GF-D8 (cell line): ENCODE measurements around the gene TFAP2E.

ENCODE experiments used
- DNase-seq: peaks from one replicate; lab custom pipeline; 2025; lab: John Stamatoyannopoulos, UW

Gene TFAP2E

DNA sequence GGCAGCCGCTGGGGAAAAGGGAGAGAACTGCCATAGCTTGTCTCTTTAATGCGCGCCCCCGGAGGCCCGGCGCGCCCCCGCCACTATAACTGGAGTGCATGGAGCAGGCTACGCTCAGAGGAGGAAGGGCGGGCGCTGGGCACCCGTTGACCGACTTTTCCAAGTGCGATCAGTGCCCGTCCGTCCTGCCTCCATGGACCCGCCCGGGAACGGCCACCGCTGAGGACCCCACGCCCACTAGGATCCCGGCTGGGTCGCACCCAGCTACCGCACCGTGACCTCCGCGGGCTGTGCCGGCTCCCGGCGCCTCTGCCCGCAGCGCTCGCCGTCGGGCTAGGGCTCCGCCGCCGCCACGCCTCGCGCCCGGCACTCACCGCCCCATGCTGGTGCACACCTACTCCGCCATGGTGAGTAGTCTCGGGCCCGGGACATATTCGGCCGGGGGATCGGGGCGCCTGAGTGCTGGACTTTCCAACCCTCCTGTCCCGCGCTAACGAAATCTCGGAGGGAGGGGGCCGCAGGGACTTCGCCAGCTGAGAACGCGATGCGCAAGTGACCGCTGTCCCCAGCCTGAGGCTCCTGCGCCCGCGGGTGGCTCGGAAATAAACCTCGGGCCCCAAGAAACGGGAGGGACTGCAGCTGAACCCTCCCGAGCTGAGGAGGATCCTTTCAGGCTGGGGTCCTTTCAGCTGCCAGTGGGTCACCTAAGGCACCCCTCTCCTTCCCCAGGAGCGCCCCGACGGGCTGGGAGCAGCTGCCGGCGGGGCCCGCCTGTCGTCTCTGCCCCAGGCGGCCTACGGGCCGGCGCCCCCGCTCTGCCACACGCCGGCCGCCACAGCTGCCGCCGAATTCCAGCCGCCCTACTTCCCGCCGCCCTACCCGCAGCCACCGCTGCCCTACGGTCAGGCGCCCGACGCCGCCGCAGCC is at the start of gene TFAP2E:
TFAP2E (plus strand) TSS at position 117 of the 927 bp plus-strand sequence; CDS start at position 381, 264 bp downstream.
- no peak for DNase-seq

DNA sequence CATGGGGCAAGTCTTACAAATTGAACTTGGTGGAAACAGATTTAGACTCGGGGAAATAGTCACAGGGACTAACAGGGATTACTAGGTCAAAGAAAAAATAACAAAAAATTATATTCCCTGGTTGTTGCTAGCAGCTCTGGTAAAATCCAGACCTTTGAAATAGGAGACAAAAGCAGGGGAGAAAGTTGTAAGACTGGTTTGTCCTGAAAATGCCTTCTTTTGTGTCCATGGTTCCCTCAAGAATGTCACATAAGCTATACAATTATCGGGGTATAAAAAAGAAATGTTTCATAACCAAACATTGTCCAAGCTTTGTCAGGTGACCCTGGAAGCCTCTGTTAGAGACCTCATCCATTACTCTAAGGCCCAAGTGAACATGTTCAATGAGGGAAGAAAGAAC is 49.0 kb upstream of the TFAP2E start:
- no peak for DNase-seq

DNA sequence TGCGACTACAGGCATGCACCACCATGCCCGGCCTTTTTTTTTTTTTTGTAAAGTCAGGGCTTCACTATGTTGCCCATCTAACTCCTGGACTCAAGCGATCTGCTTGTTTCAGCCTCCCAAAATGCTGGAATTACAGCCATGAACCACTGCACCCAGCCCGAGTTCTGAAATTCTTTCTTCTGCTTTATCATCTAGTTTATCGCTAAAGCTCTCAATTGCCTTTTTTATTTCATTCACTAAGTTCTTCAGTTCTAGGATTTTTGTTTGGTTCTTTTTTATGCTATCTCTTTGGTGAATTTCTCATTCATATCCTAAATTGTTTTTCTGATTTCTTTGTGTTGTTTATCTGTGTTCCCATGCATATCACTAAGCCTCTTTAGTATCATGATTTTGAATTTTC is 42.9 kb upstream of the TFAP2E start:
- DNase-seq = no peak

DNA sequence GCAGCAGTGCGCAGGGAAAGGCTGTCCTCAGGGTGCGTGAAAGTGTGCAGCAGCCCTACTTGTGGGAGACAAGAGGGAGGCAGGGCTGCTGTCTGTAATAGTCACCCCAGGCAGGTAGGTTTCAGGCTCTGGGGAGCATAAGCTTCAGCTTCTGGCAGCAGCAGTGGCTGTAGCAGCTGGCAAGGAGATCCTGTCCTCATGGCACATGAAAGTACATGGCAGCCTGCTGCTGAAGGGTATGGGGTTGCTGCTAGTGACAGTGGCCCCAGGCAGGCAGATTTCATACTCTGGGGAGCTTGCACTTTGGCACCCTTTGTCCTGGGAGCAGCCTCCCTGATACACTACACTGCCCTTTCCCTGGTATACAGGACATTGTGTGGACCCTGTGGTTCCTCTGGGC is 42.2 kb upstream of the TFAP2E start:
- no peak for DNase-seq

- DNase-seq = no peak
Observed at GRCh38 chr1:35531368-35531767, 41.7 kb upstream of the TFAP2E start.

DNA sequence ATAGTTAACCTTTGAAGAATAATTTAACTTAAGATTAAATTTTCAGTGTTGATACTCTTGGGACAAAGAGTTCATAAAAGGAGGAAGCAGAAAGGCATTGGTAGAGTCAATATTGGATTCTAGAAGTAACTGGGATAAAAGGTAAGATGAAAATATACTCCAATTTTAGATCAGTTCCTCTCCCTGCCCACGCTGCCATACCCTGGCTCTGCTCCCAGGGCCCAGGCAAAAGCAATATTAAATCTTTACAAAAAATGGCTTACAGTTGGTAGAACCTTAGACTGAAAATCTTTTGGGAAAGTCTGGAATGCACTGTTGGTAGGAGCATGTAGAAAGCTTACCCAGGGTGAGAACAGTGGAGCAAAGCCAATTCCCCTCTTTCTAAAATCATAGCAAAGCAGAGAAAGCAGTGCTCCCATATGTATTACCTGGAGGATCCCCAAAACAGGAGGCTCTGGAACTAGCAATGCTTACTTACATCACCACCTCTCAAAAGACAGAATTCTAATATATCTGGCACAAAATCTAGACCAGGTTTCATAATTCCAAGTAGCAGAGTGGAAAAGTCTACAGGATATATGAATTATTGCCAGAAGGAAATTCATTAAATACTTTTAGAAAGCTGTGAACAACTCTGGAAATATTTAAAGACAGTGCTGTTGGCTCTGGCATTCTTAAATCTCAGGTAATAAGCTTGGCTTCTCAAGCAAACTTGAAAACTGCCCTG is 40.5 kb upstream of the TFAP2E start:
- no peak for DNase-seq

- no peak for DNase-seq
Observed at GRCh38 chr1:35533586-35533985, 39.5 kb upstream of the TFAP2E start.

DNA sequence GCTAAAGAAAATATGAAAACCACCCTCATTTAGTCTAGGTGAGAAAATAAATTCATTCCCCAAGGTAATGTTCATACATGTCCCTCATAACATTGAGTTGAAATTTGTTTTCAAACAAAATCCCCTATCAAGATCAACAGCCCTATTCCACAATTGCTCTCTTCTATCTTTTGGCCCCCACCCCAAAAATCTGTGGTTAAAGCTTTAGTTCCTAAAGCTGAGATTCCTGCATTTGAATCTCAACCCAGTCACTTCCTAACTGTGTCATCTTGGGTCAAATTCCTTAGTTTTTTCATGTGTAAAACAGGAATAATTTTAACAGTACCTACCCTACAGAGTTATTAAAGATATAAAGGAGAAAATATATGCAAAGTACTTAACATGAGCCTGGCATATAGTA is 37.9 kb upstream of the TFAP2E start:
- no peak for DNase-seq

- DNase-seq = no peak
Observed at GRCh38 chr1:35536556-35537162, 36.5 kb upstream of the TFAP2E start.

- DNase-seq = no peak
Observed at GRCh38 chr1:35537806-35538205, 35.3 kb upstream of the TFAP2E start.

DNA sequence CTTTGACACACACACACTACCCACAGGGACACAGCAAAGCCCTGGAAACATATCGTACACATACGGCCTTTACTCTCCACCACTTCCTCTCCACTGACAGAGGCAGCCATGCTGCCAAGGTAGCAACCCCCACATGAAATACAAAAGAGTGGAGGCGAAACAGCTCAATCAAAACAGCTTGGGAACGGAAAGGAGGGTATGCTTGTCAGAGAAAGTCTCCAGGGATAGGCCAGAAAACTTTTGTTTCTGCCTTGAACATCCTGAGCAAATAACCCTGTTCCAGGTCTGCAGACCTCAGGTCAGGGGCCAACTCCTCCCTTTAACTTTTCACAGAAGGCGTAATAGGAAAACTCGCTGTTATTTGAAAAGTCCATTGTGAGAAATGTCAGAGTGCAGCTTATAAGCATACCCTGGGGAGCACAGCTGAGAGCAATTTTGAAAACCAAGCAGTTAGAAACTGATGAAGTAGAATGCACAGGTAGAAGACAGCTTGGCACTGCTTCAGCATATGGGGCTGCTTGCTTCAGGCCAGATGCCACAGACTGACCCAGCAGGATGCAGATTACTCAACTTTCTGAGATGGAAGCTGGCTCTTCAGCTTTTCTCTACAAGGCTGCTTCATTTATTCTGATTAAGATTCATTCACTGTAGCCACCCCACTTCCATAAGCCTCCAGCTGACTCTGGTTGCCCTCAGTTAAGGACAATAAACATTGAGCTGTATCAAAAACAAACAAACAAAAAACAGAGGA is 33.9 kb upstream of the TFAP2E start:
- no peak for DNase-seq

- DNase-seq = no peak
Observed at GRCh38 chr1:35539824-35540261, 33.3 kb upstream of the TFAP2E start.

DNA sequence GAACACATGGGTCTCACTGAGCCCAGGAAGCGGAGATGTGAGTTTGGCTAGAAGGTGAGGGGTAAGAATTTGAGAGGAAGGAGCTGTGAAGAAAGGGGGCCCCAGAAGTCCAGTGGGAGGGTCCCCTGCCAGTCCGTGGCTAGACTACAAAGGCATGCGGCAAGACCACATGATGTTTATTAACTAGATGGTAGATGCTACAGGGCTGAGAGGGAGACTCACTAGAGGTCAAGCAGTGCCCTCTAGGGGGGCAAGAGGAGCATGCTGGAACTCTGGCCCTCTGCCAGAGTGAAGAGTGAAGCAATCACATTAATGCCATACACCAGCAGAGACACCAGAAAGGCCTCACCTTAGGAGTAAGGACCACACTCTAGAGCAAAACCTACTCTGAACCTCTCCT is 28.1 kb upstream of the TFAP2E start:
- DNase-seq = peak; percentile 70

DNA sequence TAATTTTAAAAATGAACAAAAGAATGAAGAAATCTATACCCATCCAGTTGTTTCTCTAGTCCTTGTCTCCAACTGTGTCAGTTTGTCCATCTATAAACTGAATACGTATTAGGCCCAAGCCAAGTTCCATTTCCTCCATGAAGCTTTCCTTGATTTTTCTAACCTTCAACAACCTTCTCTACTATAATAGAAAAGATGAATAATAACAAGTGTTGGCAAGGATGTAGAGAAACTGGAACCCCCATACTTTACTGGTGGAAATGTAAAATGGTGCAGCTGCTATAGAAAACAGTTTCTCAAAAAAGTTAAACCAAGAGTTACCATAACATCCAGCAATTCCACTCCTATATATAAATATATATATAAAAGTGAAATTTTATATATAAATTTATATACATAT is 26.5 kb upstream of the TFAP2E start:
- no peak for DNase-seq

DNA sequence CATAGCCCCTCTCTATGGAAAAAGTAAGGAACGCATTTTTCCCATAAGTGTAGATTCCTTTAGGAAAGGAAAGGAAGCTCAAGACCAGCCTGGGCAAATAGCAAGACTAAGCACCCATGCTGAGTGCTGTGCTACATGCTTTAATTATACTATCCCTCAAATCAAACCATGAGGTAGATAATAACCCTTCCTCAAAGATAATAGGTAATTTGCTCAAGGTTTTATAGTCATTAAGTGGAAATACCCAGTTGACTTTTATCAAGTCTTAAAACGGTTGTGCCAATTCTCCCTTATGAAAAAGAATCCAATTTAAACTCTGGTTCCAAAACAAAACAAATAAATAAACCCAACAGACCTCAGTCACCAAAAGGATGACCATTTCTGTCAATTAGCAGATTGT is 19.3 kb upstream of the TFAP2E start:
- DNase-seq = no peak

GRCh38 chr1:35554266-35555211 is 18.6 kb upstream of the TFAP2E start:
- no peak for DNase-seq

- DNase-seq = no peak
Observed at GRCh38 chr1:35555212-35555584, 17.9 kb upstream of the TFAP2E start.

DNA sequence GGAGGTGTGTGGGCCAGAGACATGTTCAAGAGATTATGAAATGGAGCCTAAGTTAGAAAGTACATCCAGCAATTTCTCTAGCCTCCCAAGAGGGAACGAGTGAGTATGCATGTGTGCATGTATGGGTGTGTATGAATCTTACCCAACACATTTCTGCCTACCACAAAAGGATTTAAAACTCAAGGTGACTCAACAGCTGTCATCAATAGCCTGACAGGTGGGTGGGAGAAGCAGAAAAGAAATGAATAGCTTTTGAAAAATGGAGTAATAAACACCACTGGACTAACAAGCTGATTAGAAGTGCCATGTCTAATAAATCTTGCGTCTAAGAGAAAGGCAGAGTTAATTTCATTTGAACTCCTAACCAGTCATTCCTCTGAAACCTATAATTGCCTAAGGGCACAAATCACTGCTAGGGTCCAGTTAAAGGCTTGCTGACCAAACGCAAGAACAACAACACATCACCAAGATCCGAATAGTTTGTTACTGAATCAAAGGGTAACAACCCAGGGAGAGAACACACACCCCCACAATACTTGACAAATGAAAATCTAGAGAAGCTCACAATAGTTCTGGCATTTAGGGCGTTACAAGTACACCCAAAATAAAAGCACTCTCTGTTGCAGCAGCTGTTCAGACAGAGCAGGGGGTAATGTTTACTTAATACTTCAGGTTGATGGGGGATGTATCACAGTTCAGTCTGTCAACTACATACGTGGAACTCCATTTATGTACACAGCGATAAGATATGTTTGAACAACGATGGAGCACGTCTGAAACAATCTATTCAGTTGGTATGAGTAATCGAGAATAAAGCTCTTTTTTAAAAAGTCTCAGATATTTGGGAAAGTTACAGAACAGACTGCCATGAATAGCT is 17.3 kb upstream of the TFAP2E start:
- DNase-seq = no peak

DNA sequence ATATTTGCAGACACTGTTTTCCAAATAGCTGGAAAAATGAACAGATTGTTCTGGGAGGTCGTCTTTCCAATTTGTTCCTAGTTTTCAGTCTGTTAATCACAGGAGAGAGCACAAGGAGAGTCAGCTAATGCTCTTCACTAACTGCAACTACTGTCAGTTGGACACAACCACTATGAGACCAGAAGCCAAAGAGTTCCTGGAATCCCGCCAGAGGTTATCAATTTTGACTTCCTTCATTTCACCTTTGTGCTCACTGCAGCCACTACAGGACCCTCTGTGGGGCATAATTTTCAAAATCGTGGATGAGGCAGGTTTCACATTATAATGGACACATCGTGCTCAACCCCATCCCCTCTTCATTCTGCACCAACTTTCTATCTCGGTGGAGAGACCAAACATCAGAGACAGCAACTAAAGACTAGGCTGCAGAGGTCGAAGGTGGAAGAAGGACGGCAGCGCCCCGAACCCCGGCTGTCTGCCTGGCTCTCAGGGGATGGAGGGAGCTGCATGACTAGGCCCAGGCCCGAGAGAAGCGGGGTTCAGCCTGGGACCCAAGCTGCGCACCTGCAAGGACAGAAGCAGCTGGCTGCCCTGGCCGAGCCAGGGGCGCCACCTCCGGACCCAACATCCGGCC is 16.5 kb upstream of the TFAP2E start:
- no peak for DNase-seq
